Endodermal cell (in vitro differentiated cells): ENCODE data around the gene DOHH. TPM values are rescaled to one million over a fixed set of nuclear protein-coding genes. Genes with fewer than 3 reads are reported as not detected.

Experiments used
- DNase-seq: peaks from one replicate; pipeline ENCODE4 v3.0.0-alpha.2; 2017
- H3K27ac ChIP-seq: 2 replicates; pipeline ENCODE4 v1.5.1; 2013; ENCODE audit warnings: mild to moderate bottlenecking, low read depth, low read length, moderate library complexity
- H3K27me3 ChIP-seq: 2 replicates; pipeline ENCODE4 v1.6.1; 2013; ENCODE audit warnings: mild to moderate bottlenecking, low read length, moderate library complexity; ENCODE audit not compliant: insufficient read depth, control insufficient read depth, poor library complexity, severe bottlenecking
- H3K36me3 ChIP-seq: 2 replicates; pipeline ENCODE4 v1.7.0; 2013; ENCODE audit warnings: mild to moderate bottlenecking, low read length, moderate library complexity; ENCODE audit not compliant: control insufficient read depth, insufficient read depth
- H3K4me1 ChIP-seq: one replicate; pipeline ENCODE4 v1.7.0; 2013; ENCODE audit warnings: low read length; ENCODE audit not compliant: control insufficient read depth, insufficient read depth
- H3K4me3 ChIP-seq: 2 replicates; pipeline ENCODE4 v1.5.1; 2013; ENCODE audit warnings: mild to moderate bottlenecking, low read length, moderate library complexity
- H3K9ac ChIP-seq: 2 replicates; pipeline ENCODE4 v1.6.1; 2013; ENCODE audit warnings: mild to moderate bottlenecking, low read length, moderate library complexity; ENCODE audit not compliant: poor library complexity, severe bottlenecking; ENCODE audit errors: extremely low read depth
- H3K9me3 ChIP-seq: 2 replicates; pipeline ENCODE4 v1.6.1; 2013; ENCODE audit warnings: mild to moderate bottlenecking, low read length, moderate library complexity; ENCODE audit not compliant: control insufficient read depth
- H3K27ac Mint-ChIP-seq: 2 replicates; pipeline ENCODE4 v1.8.0; 2020; ENCODE audit warnings: mixed read lengths
- H3K27me3 Mint-ChIP-seq: 2 replicates; pipeline ENCODE4 v1.8.0; 2021; ENCODE audit warnings: mild to moderate bottlenecking, mixed read lengths; ENCODE audit not compliant: insufficient read depth
- H3K36me3 Mint-ChIP-seq: 2 replicates; pipeline ENCODE4 v1.8.0; 2020; ENCODE audit warnings: low read depth, mixed read lengths
- H3K4me1 Mint-ChIP-seq: 2 replicates; pipeline ENCODE4 v1.8.0; 2020; ENCODE audit warnings: mixed read lengths
- H3K4me3 Mint-ChIP-seq: 2 replicates; pipeline ENCODE4 v1.8.0; 2020; ENCODE audit warnings: mild to moderate bottlenecking, moderate library complexity, mixed read lengths
- H3K9me3 Mint-ChIP-seq: 2 replicates; pipeline ENCODE4 v1.8.0; 2020; ENCODE audit warnings: mild to moderate bottlenecking, mixed read lengths
- WGBS, 2 experiments: methylation state at CpG; one replicate each; pipeline versions ENCODE4 v1.1.5 to v1.1.7; 2013; ENCODE audit warnings: missing lambda C conversion rate in 2 of 2, mixed read lengths in 1 of 2; ENCODE audit not compliant: insufficient coverage in 1 of 2, insufficient read length in 1 of 2; 5-methylcytosine and 5-hydroxymethylcytosine counted together
- total RNA-seq, 2 donors: library from RNA; stranded (reverse); fragmentation: NEBNext Ultra II Directional in 1 of 2; extraction: Animal tissue kit (Norgen Biotek cat#: 25700) in 1 of 2; gene quantifications; 2 replicates in 1 of 2; 3 replicates in 1 of 2; pipeline ENCODE4 v1.2.1, GENCODE V29; 2021
- TF ChIP-seq, protein P1 (sequence below): fragments of 200-600 bp; sonication (generic); conservative IDR thresholded peaks from 2 replicates; pipeline ENCODE4 v1.5.0; 2021; ENCODE audit warnings: antibody characterized with exemption, mild to moderate bottlenecking

The DOHH gene
- total RNA-seq, 2 donors from 2014 or later = 13.4 to 14.3 TPM

GRCh38 chr19:3467437-3468198 is 32.9 kb downstream of the DOHH start:
- Histone ChIP-seq H3K27ac (no peak overlapping the region), H3K4me3 (no peak overlapping the region), H3K27me3 (peaks cover 28% of the 10 kb centered on the region), H3K36me3 (no peaks in the 10 kb centered on the region), H3K4me1 (no peaks in the 10 kb centered on the region), H3K9me3 (no peaks in the 10 kb centered on the region), H3K9ac (no peak overlapping the region)
- peaks cover 12% of the 10 kb centered on the region for H3K9me3 Mint-ChIP-seq
- peaks cover 5% of the 10 kb centered on the region for H3K4me1 Mint-ChIP-seq
- TF ChIP-seq, protein P1, sequence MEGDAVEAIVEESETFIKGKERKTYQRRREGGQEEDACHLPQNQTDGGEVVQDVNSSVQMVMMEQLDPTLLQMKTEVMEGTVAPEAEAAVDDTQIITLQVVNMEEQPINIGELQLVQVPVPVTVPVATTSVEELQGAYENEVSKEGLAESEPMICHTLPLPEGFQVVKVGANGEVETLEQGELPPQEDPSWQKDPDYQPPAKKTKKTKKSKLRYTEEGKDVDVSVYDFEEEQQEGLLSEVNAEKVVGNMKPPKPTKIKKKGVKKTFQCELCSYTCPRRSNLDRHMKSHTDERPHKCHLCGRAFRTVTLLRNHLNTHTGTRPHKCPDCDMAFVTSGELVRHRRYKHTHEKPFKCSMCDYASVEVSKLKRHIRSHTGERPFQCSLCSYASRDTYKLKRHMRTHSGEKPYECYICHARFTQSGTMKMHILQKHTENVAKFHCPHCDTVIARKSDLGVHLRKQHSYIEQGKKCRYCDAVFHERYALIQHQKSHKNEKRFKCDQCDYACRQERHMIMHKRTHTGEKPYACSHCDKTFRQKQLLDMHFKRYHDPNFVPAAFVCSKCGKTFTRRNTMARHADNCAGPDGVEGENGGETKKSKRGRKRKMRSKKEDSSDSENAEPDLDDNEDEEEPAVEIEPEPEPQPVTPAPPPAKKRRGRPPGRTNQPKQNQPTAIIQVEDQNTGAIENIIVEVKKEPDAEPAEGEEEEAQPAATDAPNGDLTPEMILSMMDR = no peak
- no peak overlapping the region for H3K4me3 Mint-ChIP-seq
- H3K27me3 Mint-ChIP-seq = peaks cover 48% of the 10 kb centered on the region
- H3K27ac Mint-ChIP-seq = no peak overlapping the region
- WGBS, 2 experiments = 93 to 98% methylated on average over 7 to 9 of the region's 10 CpGs
- DNase-seq = peak; percentile 56
- H3K36me3 Mint-ChIP-seq = no peaks in the 10 kb centered on the region

- peaks cover 33% of the 10 kb centered on the region for H3K27me3 ChIP-seq
- H3K4me1 ChIP-seq = no peaks in the 10 kb centered on the region
- no peaks in the 10 kb centered on the region for H3K9me3 ChIP-seq
- Mint-ChIP-seq H3K36me3 (no peaks in the 10 kb centered on the region), H3K4me3 (no peak overlapping the region), H3K4me1 (peaks cover 5% of the 10 kb centered on the region), H3K27ac (no peak overlapping the region), H3K27me3 (peaks cover 56% of the 10 kb centered on the region), H3K9me3 (peaks cover 12% of the 10 kb centered on the region)
- TF ChIP-seq, protein P1 = no peak
- H3K9ac ChIP-seq = no peak overlapping the region
- 90 to 91% methylated on average over 7 to 9 of the region's 9 CpGs for WGBS, 2 experiments
- H3K27ac ChIP-seq = no peak overlapping the region
- H3K36me3 ChIP-seq = no peaks in the 10 kb centered on the region
- DNase-seq = no peak
- no peak overlapping the region for H3K4me3 ChIP-seq
Observed at GRCh38 chr19:3466635-3467034, 33.8 kb downstream of the DOHH start.

GRCh38 chr19:3465552-3465951 is 34.9 kb downstream of the DOHH start:
- Mint-ChIP-seq H3K9me3 (peaks cover 12% of the 10 kb centered on the region), H3K27me3 (peaks cover 54% of the 10 kb centered on the region), H3K36me3 (no peaks in the 10 kb centered on the region), H3K4me1 (peaks cover 5% of the 10 kb centered on the region), H3K4me3 (peak overlapping the region; percentile 44), H3K27ac (no peak overlapping the region)
- 62 to 80% methylated on average over 3 to 7 of the region's 7 CpGs for WGBS, 2 experiments
- Histone ChIP-seq H3K4me3 (no peak overlapping the region), H3K4me1 (no peaks in the 10 kb centered on the region), H3K9ac (no peak overlapping the region), H3K36me3 (no peaks in the 10 kb centered on the region), H3K9me3 (no peaks in the 10 kb centered on the region), H3K27ac (no peak overlapping the region), H3K27me3 (peaks cover 33% of the 10 kb centered on the region)
- TF ChIP-seq, protein P1 = no peak
- DNase-seq = peak; percentile 50
